Left lung (tissue), 10 donors: ENCODE measurements around the gene PSMB9. TPM values are rescaled to one million over a fixed set of nuclear protein-coding genes. Genes with fewer than 3 reads are reported as not detected.

Experiments
- ATAC-seq: fragments of 200-7000 bp; cut with Tn5 transposase; one replicate; pipeline ENCODE4 v1.9.1; 2020; ENCODE audit warnings: moderate library complexity
- DNase-seq, 4 donors: peaks; one replicate each; pipeline ENCODE4 v3.0.0-alpha.2; 2013 to 2020
- H3K27ac ChIP-seq, 2 donors: fragments of 200-600 bp; sonication (generic) in 1 of 2; one replicate each; pipeline versions ENCODE4 v1.5.0 to v1.8.0; 2020 to 2021
- H3K27me3 ChIP-seq, 2 donors: fragments of 200-600 bp; sonication (generic) in 1 of 2; one replicate each; pipeline versions ENCODE4 v1.5.0 to v1.8.0; 2020 to 2021
- H3K36me3 ChIP-seq, 2 donors: fragments of 200-600 bp; sonication (generic) in 1 of 2; one replicate each; pipeline versions ENCODE4 v1.5.0 to v1.8.0; 2020 to 2021
- H3K4me1 ChIP-seq, 2 donors: fragments of 200-600 bp; one replicate each; pipeline ENCODE4 v1.8.0; 2021
- H3K4me3 ChIP-seq, 2 donors: fragments of 200-600 bp; sonication (generic) in 1 of 2; one replicate each; pipeline versions ENCODE4 v1.5.0 to v1.8.0; 2020 to 2021; ENCODE audit warnings: mild to moderate bottlenecking in 1 of 2
- H3K9me3 ChIP-seq, 2 donors: fragments of 200-600 bp; sonication (generic) in 1 of 2; one replicate each; pipeline versions ENCODE4 v1.5.0 to v1.8.0; 2020 to 2021
- CTCF ChIP-seq, 2 donors: fragments of 200-600 bp; sonication (generic) in 1 of 2; IDR thresholded peaks; one replicate each; pipeline versions ENCODE4 v1.5.0 to v1.8.0; 2021; ENCODE audit warnings: antibody characterized with exemption in 2 of 2
- intact Hi-C, 2 donors: fragments of 100-400 bp; cut with DNase I; formaldehyde crosslinking; loops; one replicate each; pipeline versions ENCODE4 v1.11.2 to v1.14.2; 2022
- polyA plus RNA-seq, 6 donors: library from polyadenylated mRNA; unstranded; fragments of 120-200 nt; gene quantifications; one replicate each; pipeline ENCODE4 v1.2.1, GENCODE V29; 2013; ENCODE audit not compliant: insufficient read length in 6 of 6
- total RNA-seq, 2 donors: library from RNA; stranded (reverse); fragmentation: NEBNext Ultra II Directional; extraction: Animal tissue kit (Norgen Biotek cat#: 25700); gene quantifications; one replicate each; pipeline ENCODE4 v1.2.1, GENCODE V29; 2021
- donor health status: DM: no; HTN: yes; CAD: no.
- donor health status: DM: no; HTN: no; CAD: no.

Gene PSMB9
- total and polyA plus RNA-seq, 8 donors: 12.9 to 67.9 (median 15.9) TPM

- Histone ChIP-seq H3K4me3 (no peak overlapping the region), H3K36me3 (no peaks in the 10 kb centered on the region), H3K27me3 (no peaks in the 10 kb centered on the region), H3K4me1 (peaks cover 4 to 17% of the 10 kb centered on the region in 2 donors), H3K9me3 (no peaks in the 10 kb centered on the region), H3K27ac (no peak overlapping the region)
- TF ChIP-seq CTCF (IDR thresholded peaks at IDR 0.05): no peak
- no peak for ATAC-seq
- DNase-seq: no peak
- intact Hi-C loops: no loop called here
These were observed 36.8 kb downstream of the PSMB9 start for GRCh38 chr6:32890831-32891230.

GRCh38 chr6:32894085-32895005 is 40.4 kb downstream of the PSMB9 start:
- H3K27me3 ChIP-seq: no peaks in the 10 kb centered on the region
- intact Hi-C loops: no loop called here
- H3K4me1 ChIP-seq: peaks cover 4 to 26% of the 10 kb centered on the region in 2 donors
- H3K27ac ChIP-seq: peak overlapping the region; percentile 91 to 94
- ATAC-seq (peak; percentile 100), DNase-seq (peak; percentile 95 to 98 (median 98))
- TF ChIP-seq CTCF (IDR thresholded peaks at IDR 0.05): no peak
- H3K9me3 ChIP-seq: no peaks in the 10 kb centered on the region
- H3K36me3 ChIP-seq: no peaks in the 10 kb centered on the region
- peak overlapping the region; percentile 73 to 83 for H3K4me3 ChIP-seq

- Histone ChIP-seq H3K9me3 (no peaks in the 10 kb centered on the region), H3K27ac (peak overlapping the region; percentile 91 to 94), H3K4me3 (peak overlapping the region; percentile 73 to 83), H3K4me1 (peaks cover 4 to 26% of the 10 kb centered on the region in 2 donors), H3K27me3 (no peaks in the 10 kb centered on the region), H3K36me3 (no peaks in the 10 kb centered on the region)
- peak; percentile 38 for ATAC-seq
- intact Hi-C loops: no loop called here
- no peak for TF ChIP-seq CTCF (IDR thresholded peaks at IDR 0.05)
- peak in 1 of 4 donors; percentile 74 for DNase-seq
These were observed 41.0 kb downstream of the PSMB9 start for GRCh38 chr6:32895006-32895345.

- DNase-seq: no peak
- Histone ChIP-seq H3K27me3 (no peaks in the 10 kb centered on the region), H3K36me3 (peaks cover 0 to 4% of the 10 kb centered on the region in 2 donors), H3K4me1 (peaks cover 0 to 5% of the 10 kb centered on the region in 2 donors), H3K4me3 (no peak overlapping the region), H3K9me3 (no peaks in the 10 kb centered on the region), H3K27ac (no peak overlapping the region)
- intact Hi-C loops: no loop called here
- no peak for TF ChIP-seq CTCF (IDR thresholded peaks at IDR 0.05)
- no peak for ATAC-seq
These were observed 50.0 kb downstream of the PSMB9 start for GRCh38 chr6:32903952-32904351.

GRCh38 chr6:32905078-32905477 is 51.1 kb downstream of the PSMB9 start:
- peaks cover 0 to 4% of the 10 kb centered on the region in 2 donors for H3K36me3 ChIP-seq
- H3K4me1 ChIP-seq: peaks cover 0 to 5% of the 10 kb centered on the region in 2 donors
- no peaks in the 10 kb centered on the region for H3K27me3 ChIP-seq
- H3K27ac ChIP-seq: no peak overlapping the region
- H3K9me3 ChIP-seq: no peaks in the 10 kb centered on the region
- DNase-seq (no peak), ATAC-seq (peak; percentile 24)
- TF ChIP-seq CTCF (IDR thresholded peaks at IDR 0.05): no peak
- intact Hi-C loops: no loop called here
- no peak overlapping the region for H3K4me3 ChIP-seq
